Measurements from ENCODE around the gene HOXA3. TPM values are rescaled to one million over a fixed set of nuclear protein-coding genes. Genes with fewer than 3 reads are reported as not detected.
A peak's percentile ranks its signal among the peaks of the same experiment; 100 is the strongest.

The HOXA3 gene
- total RNA-seq, 4 donors from 2014 or later, result 3.6 to 8.7 (median 6.6) TPM

GRCh38 chr7:27116962-27117886 is 35.2 kb downstream of the HOXA3 start:
- H3K9me3 ChIP-seq, result no peaks in the 10 kb centered on the region
- H3K4me3 ChIP-seq, result peak overlapping the region; percentile 70 to 91 (median 78)
- peaks cover 28 to 74% (median 36%) of the 10 kb centered on the region in 3 donors for H3K4me1 ChIP-seq
- no peak for DNase-seq
- H3K27ac ChIP-seq, result peak overlapping the region; percentile 96 to 99 (median 99)
- H3K27me3 ChIP-seq, result no peaks in the 10 kb centered on the region
- no peak for TF ChIP-seq CTCF (IDR thresholded peaks at IDR 0.05)
- TF ChIP-seq POLR2A (IDR thresholded peaks at IDR 0.05), result no peak
- 4 to 22% methylated on average over 9 to 10 of the region's 12 CpGs for WGBS, 2 donors
- intact Hi-C loops (cut with DNase I), result no loop called here
- H3K36me3 ChIP-seq, result no peaks in the 10 kb centered on the region

GRCh38 chr7:27116031-27116961 is 36.1 kb downstream of the HOXA3 start:
- Histone ChIP-seq H3K4me3 (peak overlapping the region; percentile 70 to 91 (median 78)), H3K4me1 (peaks cover 28 to 74% (median 43%) of the 10 kb centered on the region in 3 donors), H3K27me3 (no peaks in the 10 kb centered on the region), H3K9me3 (no peaks in the 10 kb centered on the region), H3K36me3 (no peaks in the 10 kb centered on the region), H3K27ac (peak overlapping the region; percentile 96 to 99 (median 99))
- no peak for DNase-seq
- WGBS, 2 donors, result 22 to 24% methylated on average over 20 of the region's 20 CpGs
- intact Hi-C loops (cut with DNase I), result no loop called here
- TF ChIP-seq POLR2A (IDR thresholded peaks at IDR 0.05) (no peak), CTCF (IDR thresholded peaks at IDR 0.05) (no peak)

- Histone ChIP-seq H3K27ac (peak overlapping the region; percentile 96 to 99 (median 99)), H3K4me1 (peaks cover 25 to 74% (median 47%) of the 10 kb centered on the region in 3 donors), H3K4me3 (peak overlapping the region; percentile 70 to 91 (median 78)), H3K9me3 (no peaks in the 10 kb centered on the region), H3K36me3 (no peaks in the 10 kb centered on the region), H3K27me3 (no peaks in the 10 kb centered on the region)
- 30 to 32% methylated on average over 20 to 32 of the region's 45 CpGs for WGBS, 2 donors
- intact Hi-C loops (cut with DNase I), result no loop called here
- TF ChIP-seq POLR2A (IDR thresholded peaks at IDR 0.05), result peak in 2 of 4 donors; percentile 36 to 65
- no peak for TF ChIP-seq CTCF (IDR thresholded peaks at IDR 0.05)
- DNase-seq, result no peak
These were observed 37.0 kb downstream of the HOXA3 start for GRCh38 chr7:27115221-27116026.

GRCh38 chr7:27114881-27115220 is 37.5 kb downstream of the HOXA3 start:
- no peaks in the 10 kb centered on the region for H3K36me3 ChIP-seq
- TF ChIP-seq CTCF (IDR thresholded peaks at IDR 0.05) (no peak), POLR2A (IDR thresholded peaks at IDR 0.05) (no peak)
- peak overlapping the region; percentile 96 to 99 (median 99) for H3K27ac ChIP-seq
- H3K4me1 ChIP-seq, result peaks cover 28 to 74% (median 47%) of the 10 kb centered on the region in 3 donors
- WGBS, 2 donors, result 27 to 29% methylated on average over 6 of the region's 6 CpGs
- H3K27me3 ChIP-seq, result no peaks in the 10 kb centered on the region
- intact Hi-C loops (cut with DNase I), result no loop called here
- no peak for DNase-seq
- H3K9me3 ChIP-seq, result no peaks in the 10 kb centered on the region
- peak overlapping the region; percentile 70 to 91 (median 78) for H3K4me3 ChIP-seq

Data from esophagus squamous epithelium (tissue), 5 donors.